Measurements from ENCODE around the gene STAM.

- TF ChIP-seq POLR2A (IDR thresholded peaks at IDR 0.05) (no peak), CTCF (IDR thresholded peaks at IDR 0.05) (no peak), EP300 (IDR thresholded peaks at IDR 0.05) (no peak)
Observed at GRCh38 chr10:17624996-17625395, 19.0 kb upstream of the STAM start.

Measured in ovary (tissue), 3 donors.